AG09309 (cell line): ENCODE results near the gene RBKS.

Experiments used
- DNase-seq: peaks from one replicate; pipeline ENCODE4 v3.0.0-alpha.2; 2010; ENCODE audit warnings: low read depth
- H3K4me3 ChIP-seq: 2 replicates; pipeline ENCODE4 v1.5.1; 2011; ENCODE audit warnings: mild to moderate bottlenecking, low read depth, low read length, moderate library complexity; ENCODE audit not compliant: control insufficient read depth
- TF ChIP-seq, protein P1 (sequence below): IDR thresholded peaks from 2 replicates; pipeline ENCODE4 v1.5.1; 2011; ENCODE audit warnings: mild to moderate bottlenecking, low read depth, low read length, inconsistent platforms; ENCODE audit not compliant: insufficient read depth, control insufficient read depth; ENCODE audit errors: missing control alignments

RBKS gene

DNA sequence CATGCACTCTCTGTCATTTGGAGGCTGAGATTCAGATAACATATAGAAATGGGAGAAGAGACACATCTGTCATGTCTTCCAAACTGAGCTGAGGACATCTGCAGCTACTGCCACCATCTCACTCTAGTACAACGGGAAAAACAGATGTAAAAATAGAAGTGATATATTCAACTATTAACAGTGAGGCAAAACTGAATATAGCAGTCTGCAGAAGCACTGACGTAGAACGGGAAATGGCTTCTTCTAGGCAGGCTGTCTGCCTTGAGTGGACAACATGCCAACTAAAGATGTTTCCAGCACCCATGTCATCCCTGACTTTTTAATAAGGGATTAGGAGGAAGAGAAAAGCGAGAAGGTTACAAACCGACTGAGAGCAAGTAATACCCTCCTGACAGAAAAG is 67.1 kb downstream of the RBKS start:
- no peak for DNase-seq
- TF ChIP-seq, protein P1, sequence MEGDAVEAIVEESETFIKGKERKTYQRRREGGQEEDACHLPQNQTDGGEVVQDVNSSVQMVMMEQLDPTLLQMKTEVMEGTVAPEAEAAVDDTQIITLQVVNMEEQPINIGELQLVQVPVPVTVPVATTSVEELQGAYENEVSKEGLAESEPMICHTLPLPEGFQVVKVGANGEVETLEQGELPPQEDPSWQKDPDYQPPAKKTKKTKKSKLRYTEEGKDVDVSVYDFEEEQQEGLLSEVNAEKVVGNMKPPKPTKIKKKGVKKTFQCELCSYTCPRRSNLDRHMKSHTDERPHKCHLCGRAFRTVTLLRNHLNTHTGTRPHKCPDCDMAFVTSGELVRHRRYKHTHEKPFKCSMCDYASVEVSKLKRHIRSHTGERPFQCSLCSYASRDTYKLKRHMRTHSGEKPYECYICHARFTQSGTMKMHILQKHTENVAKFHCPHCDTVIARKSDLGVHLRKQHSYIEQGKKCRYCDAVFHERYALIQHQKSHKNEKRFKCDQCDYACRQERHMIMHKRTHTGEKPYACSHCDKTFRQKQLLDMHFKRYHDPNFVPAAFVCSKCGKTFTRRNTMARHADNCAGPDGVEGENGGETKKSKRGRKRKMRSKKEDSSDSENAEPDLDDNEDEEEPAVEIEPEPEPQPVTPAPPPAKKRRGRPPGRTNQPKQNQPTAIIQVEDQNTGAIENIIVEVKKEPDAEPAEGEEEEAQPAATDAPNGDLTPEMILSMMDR: no peak
- no peak overlapping the region for H3K4me3 ChIP-seq

DNA sequence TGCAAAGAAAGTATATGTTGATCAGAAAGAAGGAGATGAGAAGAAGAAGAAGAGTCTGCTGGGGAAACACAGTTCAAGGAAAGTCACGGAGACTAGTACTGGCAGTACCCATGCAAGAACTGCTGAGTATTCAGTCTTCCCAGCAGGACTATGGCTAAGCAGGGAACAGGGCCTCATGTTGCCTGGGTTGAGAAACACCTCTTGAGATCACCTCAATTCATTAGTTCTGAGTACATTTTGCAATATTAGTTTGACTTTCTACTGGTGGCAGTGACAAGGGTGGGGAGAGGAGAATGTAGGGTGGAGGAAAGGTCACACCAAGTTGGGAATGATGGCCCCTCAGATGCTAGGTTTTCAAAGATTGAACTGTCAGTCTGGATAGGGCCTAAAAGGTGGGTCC is 68.1 kb downstream of the RBKS start:
- DNase-seq: no peak
- H3K4me3 ChIP-seq: no peak overlapping the region
- TF ChIP-seq, protein P1: no peak

DNA sequence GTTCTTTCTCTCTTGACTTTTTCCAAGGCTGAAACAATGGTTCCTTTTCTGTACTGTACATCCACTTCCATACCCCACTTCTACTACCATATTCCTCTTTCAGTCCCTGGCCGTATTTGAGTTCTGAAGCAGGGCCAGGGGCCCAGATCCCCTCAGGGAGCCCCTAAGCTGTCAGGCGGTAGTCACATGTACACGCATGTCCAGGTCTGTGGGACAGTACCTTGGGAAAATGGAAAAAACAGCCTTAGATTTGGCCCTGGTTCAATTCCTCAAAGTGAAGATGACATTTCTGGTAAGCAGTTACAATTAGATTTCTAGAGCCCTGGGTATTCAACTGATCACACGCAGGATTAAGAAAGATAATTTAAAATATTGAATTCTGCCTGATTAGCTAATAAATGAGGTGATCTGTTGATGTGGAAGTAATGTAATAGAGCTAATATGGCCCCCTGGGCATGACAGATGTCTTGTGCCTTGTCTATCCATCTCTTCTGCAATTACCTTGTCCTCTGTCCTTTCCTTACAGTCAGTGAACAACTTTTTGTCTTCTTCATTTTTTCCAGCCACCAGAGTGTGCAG is 74.2 kb downstream of the RBKS start:
- TF ChIP-seq, protein P1: no peak
- H3K4me3 ChIP-seq: no peak overlapping the region
- no peak for DNase-seq

DNA sequence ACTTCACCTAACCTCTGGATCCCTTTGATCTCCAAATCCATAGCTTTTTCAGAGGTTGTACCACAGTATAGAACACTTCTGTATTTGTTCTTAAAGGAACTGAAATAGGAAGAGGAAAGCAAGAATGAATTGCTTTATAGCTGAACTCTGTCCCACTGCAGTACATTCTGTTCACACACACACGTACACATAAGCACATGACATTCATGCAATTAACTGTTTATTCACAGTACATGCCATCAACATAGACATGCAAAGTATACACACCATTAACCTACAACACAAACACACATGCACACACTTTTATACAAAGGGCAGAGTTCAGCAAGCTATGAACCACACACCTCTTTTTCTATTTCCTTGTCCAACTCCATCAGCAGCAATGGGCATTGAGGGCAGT is 75.4 kb downstream of the RBKS start:
- DNase-seq: no peak
- TF ChIP-seq, protein P1: no peak
- no peak overlapping the region for H3K4me3 ChIP-seq

DNA sequence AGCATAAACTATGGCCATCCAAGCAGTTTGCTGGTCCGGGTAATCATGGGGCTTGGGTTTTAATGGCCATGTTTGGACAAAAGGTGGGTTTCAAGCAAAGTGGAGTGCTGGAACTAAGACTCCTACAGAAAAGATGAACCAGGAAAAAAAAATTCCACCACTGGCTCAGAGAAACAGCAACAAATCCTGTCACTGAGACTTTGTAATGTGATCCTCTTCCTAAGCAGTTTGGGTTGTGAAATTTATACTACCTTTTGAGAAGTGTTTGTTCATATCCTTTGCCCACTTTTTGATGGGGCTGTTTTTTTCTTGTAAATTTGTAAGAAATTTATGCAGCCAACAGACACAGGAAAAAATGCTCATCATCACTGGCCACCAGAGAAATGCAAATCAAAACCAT is 78.4 kb downstream of the RBKS start:
- H3K4me3 ChIP-seq: no peak overlapping the region
- no peak for DNase-seq
- TF ChIP-seq, protein P1: no peak

DNA sequence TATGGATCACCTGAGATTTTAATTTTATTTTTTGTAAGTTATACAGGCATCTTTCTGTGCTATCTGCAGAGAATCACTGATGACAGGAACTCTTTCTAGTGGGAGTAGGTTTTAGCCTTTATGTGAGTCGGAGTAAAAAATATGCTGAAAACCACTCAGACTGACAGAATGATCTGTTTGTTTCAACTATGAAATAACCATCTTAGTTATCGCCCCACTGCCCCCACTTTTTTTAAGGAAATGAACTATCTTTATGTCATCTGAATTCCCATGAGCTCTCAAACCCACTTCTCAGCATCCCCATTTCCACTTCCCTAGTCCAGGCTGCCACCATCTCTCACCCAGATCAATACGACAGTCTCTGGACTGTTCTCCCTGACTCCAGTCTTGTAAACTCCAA is 79.7 kb downstream of the RBKS start:
- no peak for DNase-seq
- no peak overlapping the region for H3K4me3 ChIP-seq
- TF ChIP-seq, protein P1: no peak
